ENCODE results near the gene SLC12A7. TPM values are rescaled to one million over a fixed set of nuclear protein-coding genes. Genes with fewer than 3 reads are reported as not detected.

The SLC12A7 gene
- polyA plus RNA-seq, 1 donor (not counting 4 experiments of a cell fraction or from before 2014, with no cell fraction given) = 1.5 TPM

GRCh38 chr5:1079961-1080360, 31.9 kb downstream of the SLC12A7 start:
- Histone ChIP-seq H3K4me1 (ENCODE audit: control insufficient read depth, extremely low read depth, insufficient read depth, low read length) (no peaks in the 10 kb centered on the region), H4K20me1 (ENCODE audit: control insufficient read depth, extremely low read depth, insufficient read depth, low read length) (no peaks in the 10 kb centered on the region), H2AFZ (ENCODE audit: control insufficient read depth, low read length) (no peak overlapping the region), H3K4me3 (ENCODE audit: control insufficient read depth in 2 of 3, extremely low read depth in 1 of 3, insufficient read depth in 2 of 3, low read depth in 1 of 3, low read length in 3 of 3) (no peak overlapping the region), H3K27me3 (ENCODE audit: control insufficient read depth, extremely low read depth, insufficient read depth, low read length) (no peaks in the 10 kb centered on the region), H3K36me3 (ENCODE audit: control insufficient read depth in 2 of 2, extremely low read depth in 1 of 2, insufficient read depth in 2 of 2, low read length in 2 of 2) (no peaks in the 10 kb centered on the region), H3K9me1 (ENCODE audit: control insufficient read depth, extremely low read depth, insufficient read depth, low read length) (no peaks in the 10 kb centered on the region), H3K9me3 (ENCODE audit: control insufficient read depth, low read depth, low read length) (no peaks in the 10 kb centered on the region), H3K9ac (ENCODE audit: control insufficient read depth, extremely low read depth, insufficient read depth, low read length) (no peak overlapping the region), H3K79me2 (ENCODE audit: control insufficient read depth, insufficient read depth, low read length) (no peaks in the 10 kb centered on the region), H3K27ac (ENCODE audit: control insufficient read depth, insufficient read depth, low read length) (no peak overlapping the region), H3K4me2 (ENCODE audit: control insufficient read depth, extremely low read depth, insufficient read depth, low read depth, low read length) (no peak overlapping the region)
- FAIRE-seq = no peak
- DNase-seq (ENCODE audit: low read depth, low spot score) = no peak
- dilution Hi-C loops (cut with MboI; ENCODE audit: extremely low pct_ligation_motif_present, low sequenced_read_pairs) = no loop called here
- TF ChIP-seq EZH2 (IDR thresholded peaks at IDR 0.05; ENCODE audit: low read length) = no peak
- no peak for TF ChIP-seq CTCF (optimal IDR thresholded peaks at IDR 0.05 in 1 of 3, IDR thresholded peaks at IDR 0.05 in 1 of 3, conservative IDR thresholded peaks at IDR 0.05 in 1 of 3; ENCODE audit: extremely low read depth in 1 of 3, insufficient read depth in 2 of 3, low read length in 3 of 3)

GRCh38 chr5:1079486-1079885, 32.4 kb downstream of the SLC12A7 start:
- no peaks in the 10 kb centered on the region for H3K79me2 ChIP-seq (ENCODE audit: control insufficient read depth, insufficient read depth, low read length)
- no peak overlapping the region for H3K27ac ChIP-seq (ENCODE audit: control insufficient read depth, insufficient read depth, low read length)
- H3K4me3 ChIP-seq (ENCODE audit: control insufficient read depth in 2 of 3, extremely low read depth in 1 of 3, insufficient read depth in 2 of 3, low read depth in 1 of 3, low read length in 3 of 3) = no peak overlapping the region
- dilution Hi-C loops (cut with MboI; ENCODE audit: extremely low pct_ligation_motif_present, low sequenced_read_pairs) = no loop called here
- H3K27me3 ChIP-seq (ENCODE audit: control insufficient read depth, extremely low read depth, insufficient read depth, low read length) = no peaks in the 10 kb centered on the region
- no peak for TF ChIP-seq EZH2 (IDR thresholded peaks at IDR 0.05; ENCODE audit: low read length)
- TF ChIP-seq CTCF (optimal IDR thresholded peaks at IDR 0.05 in 1 of 3, IDR thresholded peaks at IDR 0.05 in 1 of 3, conservative IDR thresholded peaks at IDR 0.05 in 1 of 3; ENCODE audit: extremely low read depth in 1 of 3, insufficient read depth in 2 of 3, low read length in 3 of 3) = no peak
- no peaks in the 10 kb centered on the region for H4K20me1 ChIP-seq (ENCODE audit: control insufficient read depth, extremely low read depth, insufficient read depth, low read length)
- H3K4me2 ChIP-seq (ENCODE audit: control insufficient read depth, extremely low read depth, insufficient read depth, low read depth, low read length) = no peak overlapping the region
- DNase-seq (ENCODE audit: low read depth, low spot score) (no peak), FAIRE-seq (no peak)
- H3K4me1 ChIP-seq (ENCODE audit: control insufficient read depth, extremely low read depth, insufficient read depth, low read length) = no peaks in the 10 kb centered on the region
- H2AFZ ChIP-seq (ENCODE audit: control insufficient read depth, low read length) = no peak overlapping the region
- no peak overlapping the region for H3K9ac ChIP-seq (ENCODE audit: control insufficient read depth, extremely low read depth, insufficient read depth, low read length)
- H3K9me1 ChIP-seq (ENCODE audit: control insufficient read depth, extremely low read depth, insufficient read depth, low read length) = no peaks in the 10 kb centered on the region
- H3K9me3 ChIP-seq (ENCODE audit: control insufficient read depth, low read depth, low read length) = no peaks in the 10 kb centered on the region
- H3K36me3 ChIP-seq (ENCODE audit: control insufficient read depth in 2 of 2, extremely low read depth in 1 of 2, insufficient read depth in 2 of 2, low read length in 2 of 2) = no peaks in the 10 kb centered on the region

All from keratinocyte (primary cell).